NCI-H128 (cell line): ENCODE results near the gene RPS16.

Experiments used
- DNase-seq: peaks from one replicate; lab custom pipeline; 2025; ENCODE audit not compliant: unreplicated experiment; lab: John Stamatoyannopoulos, UW

The RPS16 gene

GRCh38 chr19:39449116-39449797 lies 13.5 kb upstream of the RPS16 start:
- DNase-seq: no peak

- no peak for DNase-seq
These were observed 12.5 kb upstream of the RPS16 start for GRCh38 chr19:39448271-39448670.

- DNase-seq: no peak
These were observed 10.8 kb upstream of the RPS16 start for GRCh38 chr19:39446365-39447084.

GRCh38 chr19:39445196-39446111 lies 9.7 kb upstream of the RPS16 start, which contains the start of gene SUPT5H:
Gene SUPT5H, plus strand, starts transcription at chr19:39445582. Its CDS starts 309 bp downstream, at chr19:39445891.
- peak; percentile 97 for DNase-seq

GRCh38 chr19:39444598-39445195 lies 8.9 kb upstream of the RPS16 start:
- DNase-seq: no peak

GRCh38 chr19:39438270-39438934 lies 2.7 kb upstream of the RPS16 start:
- no peak for DNase-seq

- no peak for DNase-seq
These were observed 584 bp upstream of the RPS16 start for GRCh38 chr19:39436350-39436716.

GRCh38 chr19:39434123-39435076 lies 1.3 kb downstream of the RPS16 start:
- no peak for DNase-seq

- DNase-seq: no peak
These were observed 2.2 kb downstream of the RPS16 start for GRCh38 chr19:39433480-39434079.

- no peak for DNase-seq
These were observed 3.1 kb downstream of the RPS16 start for GRCh38 chr19:39432677-39433025.

- DNase-seq: no peak
These were observed 4.8 kb downstream of the RPS16 start for GRCh38 chr19:39430675-39431593.

GRCh38 chr19:39428283-39429112 lies 7.3 kb downstream of the RPS16 start:
- no peak for DNase-seq

GRCh38 chr19:39427707-39428106 lies 8.0 kb downstream of the RPS16 start:
- DNase-seq: no peak

- DNase-seq: no peak
These were observed 9.6 kb downstream of the RPS16 start for GRCh38 chr19:39426170-39426569.

- DNase-seq: no peak
These were observed 10.0 kb downstream of the RPS16 start for GRCh38 chr19:39425744-39426143.

- DNase-seq: no peak
These were observed 10.8 kb downstream of the RPS16 start for GRCh38 chr19:39424934-39425333.
